HG03064 (cell line): Measurements from ENCODE around the gene SOX13.
"Not testable (repeated sequence)": the region's sequence is repeated elsewhere in the genome, so short reads cannot be mapped to it uniquely, and the experiment has no call there.

Source experiments
- ATAC-seq: cut with Tn5 transposase; IDR thresholded peaks from one replicate; pipeline ENCODE4 v1.9.1; 2021; ENCODE audit warnings: low read depth; ENCODE audit not compliant: unreplicated experiment

SOX13 gene

DNA sequence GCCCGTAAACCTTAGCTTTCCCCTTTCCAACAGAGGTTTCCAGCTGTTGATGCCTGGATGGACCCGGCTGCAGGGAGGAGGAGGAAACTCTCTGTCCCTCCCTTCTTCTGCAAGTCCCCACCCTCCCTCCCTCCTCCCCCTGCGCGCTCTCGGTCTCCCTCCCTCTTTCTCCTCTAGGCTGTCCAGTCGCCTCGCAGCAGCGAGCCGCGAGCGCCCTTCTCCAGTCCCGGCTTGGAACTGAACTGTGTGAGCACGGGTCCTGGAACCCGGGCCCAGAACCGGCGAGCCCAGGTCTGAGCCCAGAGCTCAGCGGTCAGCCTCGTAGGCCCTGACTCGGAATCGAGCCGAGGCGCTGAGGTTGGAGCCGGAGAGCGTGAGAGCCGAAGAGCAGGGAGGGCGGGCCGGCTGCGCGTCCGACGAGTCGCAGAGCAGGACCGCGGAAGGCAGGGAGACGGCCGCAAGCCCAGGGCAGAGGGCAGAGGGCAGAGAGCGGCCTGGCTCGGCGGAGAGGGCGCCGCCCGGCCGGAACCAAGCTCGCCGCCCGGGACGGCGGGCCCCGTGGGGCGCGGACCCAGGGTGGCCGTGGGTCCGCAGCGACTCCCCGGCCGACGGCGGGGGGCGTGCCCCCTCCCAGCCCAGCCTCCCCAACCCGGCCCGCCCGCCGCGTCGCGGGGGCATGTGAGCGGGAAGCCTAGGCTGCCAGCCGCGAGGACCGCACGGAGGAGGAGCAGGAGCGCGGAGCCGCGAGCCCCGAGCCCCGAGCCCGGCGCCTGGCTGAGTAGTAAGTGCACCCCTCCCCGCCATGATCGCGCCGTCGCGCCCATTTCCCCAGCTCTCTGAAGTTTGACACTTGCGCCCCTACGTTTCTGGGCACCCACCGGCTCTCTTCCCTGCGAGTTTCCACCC, at the start of gene SOX13:
SOX13 (plus strand) TSS at position 185 of the 906 bp plus-strand sequence. CDS start 39,801 bp downstream, outside the sequence.
- no peak for ATAC-seq

DNA sequence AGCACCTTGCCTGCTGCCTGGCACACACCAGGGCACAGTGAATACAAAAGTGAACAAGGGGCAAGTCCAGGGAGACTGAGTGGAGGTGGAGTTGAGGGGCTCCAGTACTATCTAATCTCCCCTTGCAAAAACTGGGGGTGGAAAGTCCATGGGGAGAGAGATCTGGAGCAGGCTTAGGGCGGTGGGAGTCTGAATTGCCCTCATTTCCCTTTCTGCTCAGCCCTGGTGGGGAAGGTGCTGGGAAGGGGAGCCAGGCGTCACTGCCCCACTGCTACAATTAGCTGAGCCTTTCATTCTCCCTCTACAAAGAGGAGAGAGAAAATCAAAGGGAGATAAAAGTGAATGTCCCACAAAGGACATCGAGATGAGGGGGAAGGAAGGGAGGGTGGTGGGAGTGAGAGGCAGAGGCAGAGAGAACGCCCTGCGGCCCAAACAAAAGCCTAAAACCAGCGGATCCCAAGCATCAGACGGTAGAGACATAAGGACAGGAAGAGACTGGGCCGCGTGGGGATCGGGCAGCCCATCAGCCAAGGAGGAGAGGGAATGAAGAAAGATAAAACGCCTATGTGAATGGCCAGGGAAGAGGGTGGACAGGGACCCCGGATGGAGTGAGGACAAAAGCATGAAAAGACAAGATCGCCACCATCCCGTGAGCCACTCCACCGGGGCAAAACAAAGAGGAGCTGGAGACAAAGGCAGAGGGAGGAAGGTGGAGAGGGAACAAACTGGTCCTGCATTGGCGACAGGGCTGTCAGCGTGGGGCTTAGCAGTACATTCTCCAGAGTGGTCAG, 46.8 kb upstream of the SOX13 start:
- no peak for ATAC-seq

DNA sequence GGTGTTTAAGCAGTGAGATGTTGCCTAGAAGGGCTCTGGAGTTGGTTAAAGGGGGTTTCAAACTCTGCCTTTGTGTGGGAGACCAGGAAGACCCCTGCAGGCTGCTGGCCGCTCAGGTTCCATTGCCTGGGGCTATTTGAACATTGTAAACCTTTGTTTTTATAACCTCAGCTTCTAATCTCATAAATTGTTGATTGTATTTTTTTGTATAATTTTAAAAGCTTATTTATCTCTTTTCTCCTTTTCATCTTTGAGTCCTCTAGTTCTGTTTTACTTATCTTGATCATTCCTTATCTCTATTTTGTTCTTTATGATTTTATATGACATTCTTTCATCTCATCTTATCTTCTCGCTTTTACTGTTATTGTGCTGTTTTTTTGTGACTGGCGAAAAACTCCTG, 45.5 kb upstream of the SOX13 start:
- no peak for ATAC-seq

DNA sequence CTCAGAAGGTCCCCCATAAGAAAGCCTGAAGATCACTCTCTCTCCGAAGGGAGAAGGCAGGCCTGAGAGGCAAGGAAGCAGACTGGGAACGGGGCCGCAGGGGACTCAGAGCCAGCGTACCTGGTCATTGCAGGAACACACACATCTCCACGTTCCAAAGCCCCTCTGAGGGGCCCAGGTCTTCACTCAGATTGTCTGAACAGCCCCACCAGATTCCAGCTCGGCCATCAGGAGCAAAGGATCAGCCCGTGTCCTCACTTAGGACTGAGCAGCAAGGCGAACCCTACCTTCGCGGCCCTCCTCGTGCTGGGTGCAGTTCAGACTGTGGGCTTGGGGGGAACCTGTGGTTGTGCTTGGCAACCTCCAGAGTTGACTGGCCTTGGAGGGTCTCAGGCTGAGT, 43.9 kb upstream of the SOX13 start:
- ATAC-seq, result no peak

DNA sequence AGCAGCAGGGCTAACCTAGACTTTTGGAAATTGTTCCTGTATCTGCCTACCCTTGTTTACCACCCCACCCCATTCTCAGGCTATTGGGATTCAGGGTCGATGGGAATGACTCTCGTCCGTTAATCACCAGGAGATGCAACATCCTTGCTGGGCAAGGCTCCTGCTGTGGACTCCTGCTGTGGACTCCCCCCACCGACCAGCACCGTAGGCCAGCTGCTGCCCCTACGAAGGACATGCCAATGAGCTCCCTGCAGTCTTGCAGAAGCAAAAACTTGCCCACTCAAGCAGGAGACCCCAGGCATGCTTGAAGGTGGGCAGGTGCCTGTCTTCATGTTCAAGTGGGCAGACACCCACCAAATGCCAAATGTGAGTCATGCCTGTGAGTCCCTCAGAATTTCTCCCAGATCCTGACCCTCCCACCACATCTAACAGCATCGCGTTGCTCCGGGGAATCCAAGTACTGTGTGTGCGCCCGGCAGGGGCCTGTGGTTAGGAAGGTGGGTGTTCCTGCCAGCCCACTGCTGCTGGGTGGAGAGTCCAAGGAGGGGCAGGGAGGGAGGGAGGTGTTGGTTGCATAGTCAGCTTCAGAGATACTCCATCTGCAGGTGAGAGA, 41.7 kb upstream of the SOX13 start:
- no peak for ATAC-seq

DNA sequence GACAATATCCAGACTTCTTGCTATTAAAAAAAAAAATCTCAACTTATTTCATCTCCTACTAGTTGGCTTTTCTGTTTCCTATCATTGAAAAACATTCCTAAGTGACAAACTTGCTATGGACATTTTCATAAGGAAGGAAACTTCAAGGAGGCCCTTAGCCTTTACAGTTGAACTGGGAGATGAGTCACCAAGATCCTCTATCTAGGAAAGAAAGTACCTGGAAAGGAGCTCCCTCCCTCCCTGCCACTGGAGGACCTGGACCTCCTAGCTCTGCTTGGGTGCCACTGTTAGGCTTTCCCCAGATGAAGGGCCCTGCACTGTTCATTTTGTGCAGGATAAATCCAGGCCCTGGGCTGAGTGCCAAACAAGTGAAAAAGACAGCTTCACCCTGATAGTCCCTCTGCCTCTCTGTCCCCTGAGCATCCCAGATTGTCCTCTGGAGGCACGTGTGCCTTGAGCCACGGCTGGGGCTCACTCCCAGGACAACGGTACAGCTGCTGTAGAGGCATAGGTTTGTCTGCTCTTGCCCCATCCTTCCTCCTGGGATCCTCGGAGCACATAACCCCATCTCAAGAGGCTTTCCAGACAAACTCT, 40.2 kb upstream of the SOX13 start:
- ATAC-seq, result no peak

DNA sequence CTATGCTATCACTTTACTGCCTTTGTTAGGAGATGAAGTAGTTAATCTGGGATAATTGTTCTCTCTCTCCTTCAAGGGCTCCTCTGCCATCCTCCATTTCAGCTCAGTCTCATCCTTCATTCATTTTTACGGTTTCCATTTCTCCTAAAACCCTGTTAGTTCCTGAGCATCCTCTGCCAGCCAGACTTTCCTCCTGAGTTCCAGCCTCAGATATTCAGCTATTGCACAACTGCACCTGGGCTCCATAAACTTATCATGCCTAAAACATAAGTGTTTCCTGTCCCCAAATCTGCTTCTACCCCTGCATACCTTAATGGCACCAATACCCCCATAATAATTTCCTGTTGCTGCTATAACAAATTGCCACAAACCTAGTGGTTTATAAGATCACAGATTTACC, 39.6 kb upstream of the SOX13 start:
- ATAC-seq, result no peak

DNA sequence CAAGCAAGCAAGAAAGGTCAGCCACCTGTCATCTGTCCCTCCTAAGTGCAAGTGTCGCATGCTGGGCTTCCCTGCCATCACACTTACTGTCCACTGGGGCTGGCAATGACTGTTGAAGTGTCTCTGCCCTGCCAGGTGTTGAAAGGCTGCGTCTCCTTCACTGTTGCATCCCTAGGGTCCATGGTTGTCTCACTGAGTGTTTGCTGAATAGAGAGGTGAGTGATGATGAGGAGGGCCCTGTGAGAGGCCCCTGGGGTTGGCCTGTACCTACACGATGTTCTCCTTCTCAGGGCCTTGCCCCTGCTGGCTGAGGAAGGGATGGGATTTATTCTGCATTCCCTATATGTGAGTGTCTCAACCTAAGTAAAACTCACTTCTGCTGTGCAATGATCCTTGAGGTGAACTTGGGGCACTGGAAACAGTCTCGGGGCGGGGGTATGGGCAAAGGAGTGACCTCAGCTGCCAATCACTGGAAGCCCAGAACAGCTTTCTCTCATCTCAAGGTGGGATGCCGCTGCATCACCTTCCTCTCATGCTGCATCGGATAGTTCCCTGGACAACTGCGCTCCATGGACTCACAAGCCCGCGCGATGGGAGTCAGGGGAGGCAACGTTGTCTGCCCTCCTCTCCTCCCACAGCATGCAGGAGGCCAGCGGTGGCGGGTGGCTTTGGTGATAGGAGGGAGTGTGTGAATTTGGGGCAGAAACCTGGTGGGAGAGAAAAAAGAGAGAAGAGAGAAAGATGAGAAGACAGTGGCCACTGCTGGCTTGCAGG, 35.8 kb upstream of the SOX13 start:
- no peak for ATAC-seq

DNA sequence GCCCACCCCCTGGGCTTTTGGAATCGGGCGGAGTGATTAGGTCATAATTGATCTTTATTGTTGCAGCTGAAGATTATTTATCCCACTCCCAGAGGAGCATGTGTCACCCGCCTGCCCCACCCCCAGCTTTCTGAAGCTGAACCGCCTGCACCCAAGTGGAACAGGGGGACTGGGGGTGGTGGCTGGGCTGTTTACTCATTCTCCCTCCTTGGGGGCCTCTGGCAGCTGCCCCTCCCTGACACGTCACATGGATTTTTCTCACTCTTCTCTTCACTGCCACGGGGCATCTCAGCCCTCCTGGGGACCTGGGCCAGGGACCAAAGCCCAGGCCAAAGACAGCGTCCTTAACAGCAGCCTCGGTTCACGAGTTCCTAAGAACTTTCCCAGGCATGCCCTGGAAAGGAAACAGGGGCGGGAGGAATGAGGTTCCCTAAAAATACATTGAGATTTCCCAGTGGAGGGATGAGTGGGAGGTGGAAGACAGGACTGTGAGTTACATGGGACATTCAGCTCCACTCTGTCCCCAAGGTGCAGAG, 31.6 kb upstream of the SOX13 start:
- ATAC-seq, result no peak

DNA sequence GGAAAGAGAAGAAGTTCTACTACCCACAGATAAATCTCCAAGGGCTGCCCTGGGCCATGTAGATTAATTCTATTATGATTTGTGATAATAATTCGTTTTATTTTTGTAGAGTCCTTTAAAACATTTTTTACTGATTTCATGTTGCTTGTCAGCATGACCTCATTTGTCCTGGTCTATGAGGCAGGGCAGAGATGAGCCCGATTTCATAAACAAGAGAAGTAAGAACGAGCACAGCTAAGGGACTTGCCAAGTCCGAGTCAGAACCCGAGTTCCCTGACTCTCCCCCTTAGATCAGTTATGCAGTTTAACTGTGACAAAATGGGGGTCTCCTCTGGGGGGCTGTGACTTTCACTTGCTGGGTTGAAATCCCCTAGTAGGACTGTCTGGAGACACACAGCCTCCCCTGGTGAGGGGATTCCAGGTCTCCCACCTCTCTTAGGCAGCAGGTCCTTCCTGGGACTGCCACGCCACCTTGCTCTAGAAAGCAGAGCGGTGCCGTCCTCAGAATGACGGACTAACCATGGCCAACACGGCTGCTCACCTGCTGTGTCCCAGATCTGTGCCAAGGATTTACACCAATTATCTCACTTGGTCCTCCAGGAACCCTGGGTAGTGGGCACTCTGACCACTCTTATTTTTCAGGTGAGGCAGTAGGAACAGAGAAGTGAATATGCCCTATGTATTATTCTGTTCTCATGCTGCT, 31.0 kb upstream of the SOX13 start:
- ATAC-seq, result no peak

DNA sequence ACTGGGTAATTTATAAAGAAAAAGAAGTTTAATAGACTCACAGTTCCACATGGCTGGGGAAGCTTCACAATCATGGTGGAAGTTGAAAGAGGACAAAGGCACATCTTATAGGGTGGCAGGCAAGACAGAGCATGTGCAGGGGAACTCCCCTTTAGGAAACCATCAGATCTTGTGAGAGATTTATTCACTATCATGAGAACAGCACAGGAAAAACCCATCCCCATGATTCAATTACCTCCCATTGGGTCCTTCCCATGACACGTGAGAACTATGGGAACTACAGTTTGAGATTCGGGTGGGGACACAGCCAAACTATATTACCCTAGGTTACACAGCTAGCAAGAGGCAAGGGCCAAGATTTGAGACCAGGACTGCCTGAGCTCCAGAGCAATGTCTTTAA, 30.4 kb upstream of the SOX13 start:
- ATAC-seq, result no peak

DNA sequence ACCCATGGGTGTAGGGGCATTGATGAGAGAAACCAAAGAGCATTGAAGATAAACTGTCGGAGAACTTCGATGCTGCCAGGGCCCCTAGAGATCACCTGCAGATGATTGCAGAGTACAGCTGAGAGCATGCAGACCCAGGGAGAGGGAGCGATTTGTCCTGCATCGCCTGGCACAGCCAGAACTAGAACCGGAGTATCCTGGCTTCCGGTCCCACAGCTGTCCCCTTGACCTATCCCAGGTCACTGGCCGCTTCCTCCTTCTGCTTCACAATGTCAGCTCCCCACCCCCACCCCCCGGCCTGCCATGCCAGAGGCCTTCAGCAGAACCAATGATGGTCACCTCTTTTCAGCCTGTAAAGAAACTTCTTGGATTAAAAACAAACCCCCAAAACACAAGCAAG, 29.2 kb upstream of the SOX13 start:
- ATAC-seq, result no peak

DNA sequence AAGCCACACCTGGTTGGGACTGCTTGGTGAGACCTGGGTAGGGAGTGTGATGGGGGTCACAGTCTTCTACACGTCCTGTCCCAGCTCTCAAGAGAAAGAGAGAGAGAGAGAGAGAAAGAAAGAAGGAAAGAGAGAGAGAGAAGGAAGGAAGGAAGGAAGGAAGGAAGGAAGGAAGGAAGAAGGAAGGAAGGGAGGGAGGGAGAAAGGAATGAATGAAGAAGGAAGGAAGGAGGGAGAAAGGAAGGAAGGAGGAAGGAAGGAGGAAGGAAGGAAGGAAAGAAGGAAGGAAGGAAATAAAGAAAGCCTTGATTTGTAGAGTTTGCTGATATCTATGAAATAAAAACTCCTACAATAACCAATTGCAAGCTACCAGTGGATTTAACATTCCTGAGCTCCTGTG, 28.5 kb upstream of the SOX13 start:
- no peak for ATAC-seq

DNA sequence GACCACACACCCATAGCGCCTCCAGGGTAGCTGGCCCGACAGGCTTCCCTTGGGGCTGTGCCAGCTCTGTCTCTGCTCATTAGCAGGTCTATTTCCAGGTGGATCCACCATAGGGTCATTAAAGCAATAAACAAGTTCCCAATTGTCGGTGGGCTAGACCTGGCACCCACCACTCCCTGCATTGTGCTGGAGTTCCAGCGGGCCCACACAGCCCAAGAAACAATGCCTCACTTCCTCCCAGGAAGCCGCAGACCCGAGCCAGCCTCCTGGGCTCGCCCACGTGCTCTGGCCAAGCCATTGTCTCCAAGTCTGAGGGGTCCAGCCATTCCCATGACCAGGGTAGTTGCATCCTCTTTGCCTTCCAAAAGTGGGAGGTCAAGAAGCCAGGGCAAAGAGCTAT, 27.5 kb upstream of the SOX13 start:
- ATAC-seq, result no peak

DNA sequence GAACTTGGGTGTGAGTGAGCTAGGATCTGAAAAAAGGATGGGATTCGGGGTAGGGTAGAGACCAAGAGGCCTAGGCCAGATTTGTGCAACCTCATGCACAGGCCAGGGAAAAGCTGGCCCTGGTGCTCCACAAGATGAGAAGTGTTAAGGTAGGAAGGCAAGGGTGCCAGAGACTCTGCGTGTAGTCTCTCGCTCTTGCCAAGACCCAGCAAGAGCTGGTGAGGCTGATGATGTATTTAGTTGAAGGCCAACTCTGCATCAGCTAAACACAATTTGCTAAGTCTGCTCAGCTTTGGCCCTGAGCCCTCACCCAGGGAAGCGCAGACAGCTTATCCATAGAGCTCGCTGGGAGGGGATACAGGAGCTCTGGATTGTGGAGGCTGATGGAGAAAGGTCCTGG, 26.6 kb upstream of the SOX13 start:
- ATAC-seq, result no peak

DNA sequence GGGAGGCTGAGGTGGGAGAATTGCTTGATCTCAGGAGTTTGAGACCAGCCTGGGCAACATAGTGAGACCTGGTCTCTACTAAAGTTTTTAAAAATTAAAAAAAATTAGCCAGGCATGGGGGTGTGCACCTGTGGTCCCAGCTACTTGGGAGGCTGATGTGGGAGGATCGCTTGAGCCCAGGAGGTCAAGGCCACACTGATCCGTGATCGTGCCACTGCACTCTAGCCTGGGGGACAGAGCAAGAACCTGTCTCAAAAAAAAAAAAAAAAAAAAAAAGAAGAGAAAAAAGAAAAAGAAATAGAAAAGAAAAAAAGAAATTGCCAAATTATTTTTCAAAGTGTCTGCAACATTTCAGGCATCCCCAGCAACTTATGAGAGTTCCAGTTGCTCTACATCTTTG, 24.1 kb upstream of the SOX13 start:
- ATAC-seq, result not testable (repeated sequence)

DNA sequence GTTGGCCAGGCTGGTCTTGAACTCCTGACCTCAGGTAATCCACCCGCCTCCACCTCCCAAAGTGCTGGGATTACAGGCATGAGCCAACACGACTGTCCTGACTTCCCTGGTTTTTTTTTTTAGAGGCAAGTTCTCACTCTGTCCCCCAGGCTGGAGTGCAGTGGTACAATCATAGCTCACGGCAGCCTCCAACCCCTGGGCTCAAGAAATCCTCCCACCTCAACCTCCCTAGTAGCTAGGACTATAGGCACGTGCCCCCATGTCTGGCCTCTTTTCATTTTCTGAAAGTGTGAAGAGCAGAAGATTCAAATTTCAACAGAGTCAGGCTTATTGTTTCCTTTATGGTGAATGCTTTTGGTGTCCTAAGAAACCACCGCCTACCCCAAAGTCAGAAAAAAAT, 21.7 kb upstream of the SOX13 start:
- ATAC-seq, result no peak

DNA sequence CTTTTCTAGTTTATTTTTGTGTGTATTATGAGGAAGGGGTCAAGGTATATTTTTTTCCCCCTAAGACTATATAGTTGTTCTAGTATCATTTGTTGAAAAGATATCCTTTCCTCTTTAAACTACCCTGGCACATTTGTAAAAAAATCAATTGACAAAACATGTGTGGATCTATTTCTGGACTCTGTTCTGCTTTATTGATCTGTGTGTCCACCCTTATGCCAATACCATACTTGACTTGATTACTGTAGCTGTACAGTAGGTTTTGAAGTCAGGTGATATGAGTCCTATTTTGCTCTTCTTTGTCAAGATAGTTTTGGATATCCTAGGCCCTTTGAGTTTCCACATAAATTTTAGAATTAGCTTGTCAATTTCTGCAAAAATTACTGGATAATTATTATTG, 21.2 kb upstream of the SOX13 start:
- no peak for ATAC-seq

DNA sequence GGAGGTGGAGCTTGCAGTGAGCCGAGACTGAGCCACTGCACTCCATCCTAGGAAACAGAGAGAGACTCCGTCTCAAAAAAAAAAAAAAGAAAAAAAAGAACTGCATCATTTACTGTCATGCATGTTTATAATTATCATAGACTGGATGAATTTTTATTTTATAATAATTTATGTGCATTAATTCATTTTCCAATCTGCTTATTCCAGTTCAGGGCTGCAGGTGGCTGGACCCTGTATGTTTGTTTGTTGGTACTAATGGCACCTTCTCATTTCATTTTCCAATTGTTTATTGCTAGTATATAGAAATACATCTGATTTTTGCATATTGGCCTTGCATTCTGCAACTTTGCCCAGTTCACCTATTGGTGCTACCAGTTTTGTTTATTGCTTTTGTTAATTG, 19.0 kb upstream of the SOX13 start:
- no peak for ATAC-seq
